Retinal pigment epithelial cell (primary cell): ENCODE results near the gene CCDC73.

Experiments
- DNase-seq: peaks from one replicate; pipeline ENCODE4 v3.0.0-alpha.2; 2010; ENCODE audit warnings: low read depth
- H3K4me3 ChIP-seq: 2 replicates; pipeline ENCODE4 v1.5.1; 2011; ENCODE audit warnings: mild to moderate bottlenecking, low read length, control low read depth, moderate library complexity
- TF ChIP-seq, protein P1 (sequence below): conservative IDR thresholded peaks from 2 replicates; pipeline ENCODE4 v1.5.1; 2011; ENCODE audit warnings: low read depth, low read length, control low read depth, inconsistent platforms

CCDC73 gene

DNA sequence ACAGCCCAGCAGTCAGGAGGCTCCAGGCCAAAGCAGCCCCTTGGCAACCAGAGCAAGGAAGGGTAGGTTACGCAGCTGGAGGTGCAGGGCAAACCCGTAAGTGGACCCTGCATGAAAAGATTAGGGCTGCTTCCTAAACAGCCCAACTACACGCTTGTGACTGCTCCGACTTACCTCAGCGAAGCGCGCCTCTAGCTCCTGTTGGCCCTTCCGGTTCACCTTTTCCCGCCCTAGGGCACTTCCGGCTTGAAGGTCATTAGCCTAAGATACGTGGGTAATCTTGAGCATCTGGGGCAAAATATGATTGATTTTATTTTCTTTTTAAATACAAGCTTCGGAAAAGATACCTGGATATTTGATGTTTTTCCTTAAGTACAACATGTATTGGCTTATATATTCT, at the start of gene CCDC73:
Gene CCDC73, minus strand, starts transcription at position 224 of the 400 bp plus-strand sequence. CDS start 34,419 bp downstream, outside the sequence.
- no peak within 1 kb of the TSS for H3K4me3 ChIP-seq

DNA sequence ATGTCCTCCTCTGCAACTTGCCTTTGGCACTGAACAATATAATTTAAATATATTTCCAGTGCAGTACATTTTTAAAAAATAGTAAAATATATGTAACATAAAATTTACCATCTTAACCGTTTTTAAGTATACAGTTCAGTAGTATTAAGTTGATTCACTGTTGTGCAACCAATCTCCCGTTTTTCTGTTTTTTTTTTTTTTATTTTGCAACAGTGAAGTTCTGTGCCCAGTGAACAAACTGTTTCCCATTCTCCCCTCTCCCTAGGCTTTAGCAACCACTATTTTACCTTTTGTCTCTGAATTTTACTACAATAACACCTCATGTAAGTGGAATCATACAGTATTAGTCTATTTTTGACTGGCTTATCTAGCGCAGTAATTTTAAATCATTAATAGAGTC, 49.1 kb upstream of the CCDC73 start:
- H3K4me3 ChIP-seq = no peak overlapping the region
- no peak for DNase-seq
- TF ChIP-seq, protein P1, sequence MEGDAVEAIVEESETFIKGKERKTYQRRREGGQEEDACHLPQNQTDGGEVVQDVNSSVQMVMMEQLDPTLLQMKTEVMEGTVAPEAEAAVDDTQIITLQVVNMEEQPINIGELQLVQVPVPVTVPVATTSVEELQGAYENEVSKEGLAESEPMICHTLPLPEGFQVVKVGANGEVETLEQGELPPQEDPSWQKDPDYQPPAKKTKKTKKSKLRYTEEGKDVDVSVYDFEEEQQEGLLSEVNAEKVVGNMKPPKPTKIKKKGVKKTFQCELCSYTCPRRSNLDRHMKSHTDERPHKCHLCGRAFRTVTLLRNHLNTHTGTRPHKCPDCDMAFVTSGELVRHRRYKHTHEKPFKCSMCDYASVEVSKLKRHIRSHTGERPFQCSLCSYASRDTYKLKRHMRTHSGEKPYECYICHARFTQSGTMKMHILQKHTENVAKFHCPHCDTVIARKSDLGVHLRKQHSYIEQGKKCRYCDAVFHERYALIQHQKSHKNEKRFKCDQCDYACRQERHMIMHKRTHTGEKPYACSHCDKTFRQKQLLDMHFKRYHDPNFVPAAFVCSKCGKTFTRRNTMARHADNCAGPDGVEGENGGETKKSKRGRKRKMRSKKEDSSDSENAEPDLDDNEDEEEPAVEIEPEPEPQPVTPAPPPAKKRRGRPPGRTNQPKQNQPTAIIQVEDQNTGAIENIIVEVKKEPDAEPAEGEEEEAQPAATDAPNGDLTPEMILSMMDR = no peak

More for the DNA sequence above, at the start of gene CCDC73:
- TF ChIP-seq, protein P1 = no peak
- DNase-seq = no peak

GRCh38 chr11:32840587-32840986, 46.1 kb upstream of the CCDC73 start:
- TF ChIP-seq, protein P1 = no peak
- no peak overlapping the region for H3K4me3 ChIP-seq
- no peak for DNase-seq

- H3K4me3 ChIP-seq = no peak overlapping the region
- TF ChIP-seq, protein P1 = no peak
- no peak for DNase-seq
Observed at GRCh38 chr11:32839308-32839707, 44.8 kb upstream of the CCDC73 start.

- H3K4me3 ChIP-seq = no peak overlapping the region
- TF ChIP-seq, protein P1 = no peak
- no peak for DNase-seq
Observed at GRCh38 chr11:32838505-32839274, 44.2 kb upstream of the CCDC73 start.

- TF ChIP-seq, protein P1 = no peak
- no peak for DNase-seq
Observed at GRCh38 chr11:32836946-32837345, 42.5 kb upstream of the CCDC73 start.

GRCh38 chr11:32833921-32834320, 39.5 kb upstream of the CCDC73 start:
- TF ChIP-seq, protein P1 = no peak
- DNase-seq = no peak
- no peak overlapping the region for H3K4me3 ChIP-seq

More at GRCh38 chr11:32836946-32837345, 42.5 kb upstream of the CCDC73 start:
- no peak overlapping the region for H3K4me3 ChIP-seq
